Measurements from ENCODE around the gene MZB1. TPM values are rescaled to one million over a fixed set of nuclear protein-coding genes. Genes with fewer than 3 reads are reported as not detected.
A peak's percentile ranks its signal among the peaks of the same experiment; 100 is the strongest.

The MZB1 gene
- total RNA-seq, 4 donors from 2014 or later = 1.3 to 5.6 TPM; not detected in 2

DNA sequence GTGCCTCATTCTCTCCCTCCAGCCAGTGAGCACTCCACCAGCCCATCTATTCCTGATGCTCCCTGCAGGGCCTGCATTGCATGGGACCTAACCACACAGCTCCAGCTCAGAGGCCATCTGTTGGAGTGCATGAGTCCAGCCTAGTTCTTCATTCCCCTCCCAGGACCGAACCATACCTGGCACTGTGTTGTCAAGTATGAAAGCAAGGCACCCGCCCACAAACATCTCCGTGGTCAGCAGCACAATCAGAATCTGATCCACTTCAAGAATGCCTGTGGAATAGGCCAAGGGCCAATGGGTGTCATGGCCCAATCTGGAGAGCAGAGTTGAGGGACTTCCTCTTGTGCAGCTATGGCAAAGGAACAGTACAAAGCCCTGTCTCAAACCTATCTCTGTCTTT is 12.5 kb downstream of the MZB1 start:
- Histone ChIP-seq H3K36me3 (no peaks in the 10 kb centered on the region), H3K27me3 (no peaks in the 10 kb centered on the region), H3K4me1 (no peaks in the 10 kb centered on the region), H3K4me3 (no peak overlapping the region), H3K9me3 (no peaks in the 10 kb centered on the region), H3K27ac (no peak overlapping the region)
- no peak for TF ChIP-seq POLR2A (IDR thresholded peaks at IDR 0.05)
- TF ChIP-seq, protein P1, sequence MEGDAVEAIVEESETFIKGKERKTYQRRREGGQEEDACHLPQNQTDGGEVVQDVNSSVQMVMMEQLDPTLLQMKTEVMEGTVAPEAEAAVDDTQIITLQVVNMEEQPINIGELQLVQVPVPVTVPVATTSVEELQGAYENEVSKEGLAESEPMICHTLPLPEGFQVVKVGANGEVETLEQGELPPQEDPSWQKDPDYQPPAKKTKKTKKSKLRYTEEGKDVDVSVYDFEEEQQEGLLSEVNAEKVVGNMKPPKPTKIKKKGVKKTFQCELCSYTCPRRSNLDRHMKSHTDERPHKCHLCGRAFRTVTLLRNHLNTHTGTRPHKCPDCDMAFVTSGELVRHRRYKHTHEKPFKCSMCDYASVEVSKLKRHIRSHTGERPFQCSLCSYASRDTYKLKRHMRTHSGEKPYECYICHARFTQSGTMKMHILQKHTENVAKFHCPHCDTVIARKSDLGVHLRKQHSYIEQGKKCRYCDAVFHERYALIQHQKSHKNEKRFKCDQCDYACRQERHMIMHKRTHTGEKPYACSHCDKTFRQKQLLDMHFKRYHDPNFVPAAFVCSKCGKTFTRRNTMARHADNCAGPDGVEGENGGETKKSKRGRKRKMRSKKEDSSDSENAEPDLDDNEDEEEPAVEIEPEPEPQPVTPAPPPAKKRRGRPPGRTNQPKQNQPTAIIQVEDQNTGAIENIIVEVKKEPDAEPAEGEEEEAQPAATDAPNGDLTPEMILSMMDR (IDR thresholded peaks at IDR 0.05) = no peak
- DNase-seq = peak; percentile 4 to 10
- intact Hi-C loops (cut with DNase I; ENCODE audit: low total_unique reads) = no loop called here

DNA sequence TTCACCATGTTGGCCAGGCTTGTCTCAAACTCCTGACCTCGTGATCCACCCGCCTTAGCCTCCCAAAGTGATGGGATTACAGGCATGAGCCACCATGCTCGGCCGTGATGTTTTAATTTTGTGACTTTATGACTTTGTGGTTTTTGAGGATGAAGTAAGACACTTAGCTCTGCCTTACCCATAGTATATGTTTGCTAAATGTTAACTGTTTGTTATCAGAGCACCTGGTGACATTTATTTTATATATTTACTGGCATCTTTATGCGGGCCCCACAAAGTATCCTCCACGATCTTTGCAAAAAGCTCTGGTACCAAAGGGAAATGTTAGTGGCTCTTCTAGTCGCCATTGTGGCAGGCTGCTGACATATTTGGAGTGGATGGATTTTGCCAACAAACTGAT is 13.3 kb downstream of the MZB1 start:
- H3K9me3 ChIP-seq = no peaks in the 10 kb centered on the region
- no peak overlapping the region for H3K4me3 ChIP-seq
- intact Hi-C loops (cut with DNase I; ENCODE audit: low total_unique reads) = no loop called here
- H3K27me3 ChIP-seq = no peaks in the 10 kb centered on the region
- H3K27ac ChIP-seq = no peak overlapping the region
- TF ChIP-seq, protein P1 (IDR thresholded peaks at IDR 0.05) = no peak
- no peak for TF ChIP-seq POLR2A (IDR thresholded peaks at IDR 0.05)
- peak in 1 of 2 donors; percentile 7 for DNase-seq
- no peaks in the 10 kb centered on the region for H3K36me3 ChIP-seq
- no peaks in the 10 kb centered on the region for H3K4me1 ChIP-seq

DNA sequence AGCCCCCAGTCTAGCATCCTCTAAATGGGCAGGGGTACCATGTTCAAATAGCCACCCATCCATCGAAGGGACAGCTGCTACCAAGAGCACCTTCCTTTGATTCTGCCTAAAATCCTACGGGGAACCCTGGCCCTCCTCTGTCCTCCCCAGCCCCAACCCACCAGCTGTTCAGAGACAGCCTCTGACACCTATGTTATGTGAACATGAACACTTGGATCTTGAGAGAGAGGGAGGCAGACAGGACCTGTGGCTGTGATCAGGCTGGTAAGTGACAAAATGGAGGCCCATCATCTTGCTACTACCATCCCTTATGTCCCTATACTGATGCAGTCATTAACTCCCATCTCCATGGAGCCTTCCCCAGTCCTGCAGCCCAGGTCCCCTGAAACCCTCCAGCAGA is 14.8 kb downstream of the MZB1 start:
- Histone ChIP-seq H3K4me3 (no peak overlapping the region), H3K9me3 (no peaks in the 10 kb centered on the region), H3K27me3 (no peaks in the 10 kb centered on the region), H3K36me3 (no peaks in the 10 kb centered on the region), H3K4me1 (no peaks in the 10 kb centered on the region), H3K27ac (no peak overlapping the region)
- intact Hi-C loops (cut with DNase I; ENCODE audit: low total_unique reads) = no loop called here
- TF ChIP-seq, protein P1 (IDR thresholded peaks at IDR 0.05) = no peak
- TF ChIP-seq POLR2A (IDR thresholded peaks at IDR 0.05) = no peak
- DNase-seq = peak in 1 of 2 donors; percentile 5

DNA sequence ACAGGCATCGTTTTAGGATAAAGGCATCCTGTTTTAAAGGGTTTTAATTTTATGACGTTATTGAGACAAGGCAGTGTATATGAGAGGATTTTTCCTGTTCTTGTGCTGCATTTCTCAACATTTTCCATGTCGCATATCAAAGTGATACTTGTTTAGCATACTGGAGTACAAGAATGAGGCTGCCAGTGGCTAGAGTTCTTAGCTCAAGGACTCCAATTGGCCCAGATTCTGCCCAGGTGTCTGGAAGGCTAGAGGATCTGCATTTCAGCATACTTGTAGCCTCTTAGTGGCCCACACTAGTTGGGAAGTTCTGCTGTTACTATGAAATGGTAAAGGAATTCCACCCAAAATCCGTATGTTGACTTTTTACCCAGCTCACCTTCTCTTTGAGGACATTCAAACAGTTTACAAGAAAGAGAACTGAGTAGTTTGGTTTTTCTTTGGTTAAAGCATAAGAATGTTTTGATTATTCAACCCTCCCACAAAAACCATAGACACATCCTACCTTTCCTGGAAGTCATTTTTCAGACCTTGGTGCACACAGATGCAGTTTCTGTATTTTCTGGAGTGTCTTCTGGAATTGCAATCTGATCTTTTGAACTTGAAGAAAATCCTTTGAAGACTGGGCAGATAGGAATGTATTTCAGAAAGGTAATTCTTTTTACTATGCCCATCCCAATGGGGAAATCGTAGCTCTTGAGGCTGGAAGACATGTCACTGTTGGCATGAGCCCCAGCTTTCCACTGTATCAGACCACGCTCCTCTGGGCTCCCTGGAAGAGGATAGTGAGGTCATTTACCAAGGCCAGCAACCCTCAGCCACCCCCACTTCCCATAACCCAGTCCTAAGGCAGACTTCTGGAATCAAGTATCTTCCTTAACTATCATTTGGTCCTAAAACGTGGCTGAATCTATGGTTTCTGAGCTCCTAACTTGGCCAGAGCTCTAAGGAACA is 18.0 kb downstream of the MZB1 start:
- Histone ChIP-seq H3K4me1 (no peaks in the 10 kb centered on the region), H3K36me3 (no peaks in the 10 kb centered on the region), H3K9me3 (no peaks in the 10 kb centered on the region), H3K27ac (no peak overlapping the region), H3K27me3 (no peaks in the 10 kb centered on the region), H3K4me3 (no peak overlapping the region)
- intact Hi-C loops (cut with DNase I; ENCODE audit: low total_unique reads) = no loop called here
- peak in 1 of 2 donors; percentile 10 for DNase-seq
- TF ChIP-seq, protein P1 (IDR thresholded peaks at IDR 0.05) = no peak
- TF ChIP-seq POLR2A (IDR thresholded peaks at IDR 0.05) = no peak

DNA sequence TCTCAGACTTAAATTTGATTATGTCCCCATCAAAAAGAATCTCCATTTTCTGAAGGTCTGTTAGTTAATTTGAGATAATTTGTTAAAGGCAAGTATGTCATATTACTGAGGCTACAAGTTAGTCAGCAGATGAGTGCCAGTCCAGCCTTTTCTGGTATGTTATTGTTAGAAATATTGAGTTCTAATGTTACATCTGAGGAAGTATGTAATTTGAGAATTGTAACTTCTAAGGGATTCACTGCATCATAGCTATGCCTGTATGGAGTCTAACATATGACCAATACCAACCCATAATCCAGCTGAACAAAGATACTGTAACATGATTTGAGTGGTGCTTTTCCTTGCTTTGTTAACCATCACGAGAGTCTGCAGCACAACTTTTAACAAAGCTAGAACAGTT is 20.5 kb downstream of the MZB1 start:
- TF ChIP-seq POLR2A (IDR thresholded peaks at IDR 0.05) = no peak
- TF ChIP-seq, protein P1 (IDR thresholded peaks at IDR 0.05) = no peak
- intact Hi-C loops (cut with DNase I; ENCODE audit: low total_unique reads) = no loop called here
- H3K27me3 ChIP-seq = no peaks in the 10 kb centered on the region
- H3K4me1 ChIP-seq = peaks cover 0 to 5% of the 10 kb centered on the region in 2 donors
- H3K9me3 ChIP-seq = no peaks in the 10 kb centered on the region
- no peak overlapping the region for H3K27ac ChIP-seq
- H3K36me3 ChIP-seq = no peaks in the 10 kb centered on the region
- DNase-seq = no peak
- no peak overlapping the region for H3K4me3 ChIP-seq
